Measurements from ENCODE around the gene FAM241B.

The FAM241B gene

DNA sequence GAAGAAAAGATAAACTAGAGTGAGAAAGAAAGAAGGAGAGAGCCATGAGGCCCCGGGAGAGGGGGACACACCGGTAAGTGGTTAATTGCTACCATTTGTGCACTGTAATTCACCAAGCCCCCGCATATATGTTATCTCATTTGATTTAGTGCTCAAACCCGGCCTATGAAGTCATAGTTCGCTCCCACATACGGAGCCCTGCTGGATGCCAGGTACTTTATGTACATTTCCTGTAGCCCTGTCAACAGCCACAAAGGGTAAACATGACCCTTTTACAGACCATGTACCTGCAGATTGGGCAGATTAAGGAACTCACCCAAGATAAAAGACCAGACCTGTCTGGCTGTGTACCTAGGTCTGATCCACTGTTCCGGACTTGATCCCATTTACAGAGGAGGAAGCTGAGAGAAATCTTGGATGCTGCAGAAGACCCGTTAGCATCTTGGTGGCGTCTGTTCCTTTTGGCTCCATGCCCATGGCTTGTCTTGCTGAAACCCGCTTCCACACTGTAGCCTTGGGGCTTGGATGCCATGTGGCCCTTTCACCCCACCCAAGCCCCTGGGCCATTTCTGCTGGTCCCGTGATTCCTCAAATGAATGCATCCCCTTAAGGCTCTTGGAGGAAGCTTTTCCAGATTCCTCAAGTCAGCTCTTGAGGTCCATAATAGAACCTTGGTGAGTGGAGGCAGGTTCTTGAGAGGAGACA, 32.3 kb downstream of the FAM241B start (continued):
- TF ChIP-seq, protein P1, sequence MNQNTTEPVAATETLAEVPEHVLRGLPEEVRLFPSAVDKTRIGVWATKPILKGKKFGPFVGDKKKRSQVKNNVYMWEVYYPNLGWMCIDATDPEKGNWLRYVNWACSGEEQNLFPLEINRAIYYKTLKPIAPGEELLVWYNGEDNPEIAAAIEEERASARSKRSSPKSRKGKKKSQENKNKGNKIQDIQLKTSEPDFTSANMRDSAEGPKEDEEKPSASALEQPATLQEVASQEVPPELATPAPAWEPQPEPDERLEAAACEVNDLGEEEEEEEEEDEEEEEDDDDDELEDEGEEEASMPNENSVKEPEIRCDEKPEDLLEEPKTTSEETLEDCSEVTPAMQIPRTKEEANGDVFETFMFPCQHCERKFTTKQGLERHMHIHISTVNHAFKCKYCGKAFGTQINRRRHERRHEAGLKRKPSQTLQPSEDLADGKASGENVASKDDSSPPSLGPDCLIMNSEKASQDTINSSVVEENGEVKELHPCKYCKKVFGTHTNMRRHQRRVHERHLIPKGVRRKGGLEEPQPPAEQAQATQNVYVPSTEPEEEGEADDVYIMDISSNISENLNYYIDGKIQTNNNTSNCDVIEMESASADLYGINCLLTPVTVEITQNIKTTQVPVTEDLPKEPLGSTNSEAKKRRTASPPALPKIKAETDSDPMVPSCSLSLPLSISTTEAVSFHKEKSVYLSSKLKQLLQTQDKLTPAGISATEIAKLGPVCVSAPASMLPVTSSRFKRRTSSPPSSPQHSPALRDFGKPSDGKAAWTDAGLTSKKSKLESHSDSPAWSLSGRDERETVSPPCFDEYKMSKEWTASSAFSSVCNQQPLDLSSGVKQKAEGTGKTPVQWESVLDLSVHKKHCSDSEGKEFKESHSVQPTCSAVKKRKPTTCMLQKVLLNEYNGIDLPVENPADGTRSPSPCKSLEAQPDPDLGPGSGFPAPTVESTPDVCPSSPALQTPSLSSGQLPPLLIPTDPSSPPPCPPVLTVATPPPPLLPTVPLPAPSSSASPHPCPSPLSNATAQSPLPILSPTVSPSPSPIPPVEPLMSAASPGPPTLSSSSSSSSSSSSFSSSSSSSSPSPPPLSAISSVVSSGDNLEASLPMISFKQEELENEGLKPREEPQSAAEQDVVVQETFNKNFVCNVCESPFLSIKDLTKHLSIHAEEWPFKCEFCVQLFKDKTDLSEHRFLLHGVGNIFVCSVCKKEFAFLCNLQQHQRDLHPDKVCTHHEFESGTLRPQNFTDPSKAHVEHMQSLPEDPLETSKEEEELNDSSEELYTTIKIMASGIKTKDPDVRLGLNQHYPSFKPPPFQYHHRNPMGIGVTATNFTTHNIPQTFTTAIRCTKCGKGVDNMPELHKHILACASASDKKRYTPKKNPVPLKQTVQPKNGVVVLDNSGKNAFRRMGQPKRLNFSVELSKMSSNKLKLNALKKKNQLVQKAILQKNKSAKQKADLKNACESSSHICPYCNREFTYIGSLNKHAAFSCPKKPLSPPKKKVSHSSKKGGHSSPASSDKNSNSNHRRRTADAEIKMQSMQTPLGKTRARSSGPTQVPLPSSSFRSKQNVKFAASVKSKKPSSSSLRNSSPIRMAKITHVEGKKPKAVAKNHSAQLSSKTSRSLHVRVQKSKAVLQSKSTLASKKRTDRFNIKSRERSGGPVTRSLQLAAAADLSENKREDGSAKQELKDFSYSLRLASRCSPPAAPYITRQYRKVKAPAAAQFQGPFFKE (tag by site-specific recombination; IDR thresholded peaks at IDR 0.05; ENCODE audit: borderline replicate concordance), result no peak
- no peak for TF ChIP-seq ZFP41 (tag by site-specific recombination; IDR thresholded peaks at IDR 0.05; ENCODE audit: borderline replicate concordance)
- no peak for TF ChIP-seq ZNF324 (tag by site-specific recombination; IDR thresholded peaks at IDR 0.05)
- peak; percentile 16; the same call in 1 of the 2 replicates for TF ChIP-seq ZNF335 (tag by site-specific recombination; conservative IDR thresholded peaks at IDR 0.05)
- TF ChIP-seq KLF16 (tag by site-specific recombination; IDR thresholded peaks at IDR 0.05), result no peak
- TF ChIP-seq ZNF501 (tag by site-specific recombination; IDR thresholded peaks at IDR 0.05), result no peak
- no peak for TF ChIP-seq ZNF529 (tag by site-specific recombination; IDR thresholded peaks at IDR 0.05; ENCODE audit: insufficient replicate concordance)
- TF ChIP-seq KLF10 (tag by site-specific recombination; IDR thresholded peaks at IDR 0.05), result no peak
- TF ChIP-seq, protein P2, sequence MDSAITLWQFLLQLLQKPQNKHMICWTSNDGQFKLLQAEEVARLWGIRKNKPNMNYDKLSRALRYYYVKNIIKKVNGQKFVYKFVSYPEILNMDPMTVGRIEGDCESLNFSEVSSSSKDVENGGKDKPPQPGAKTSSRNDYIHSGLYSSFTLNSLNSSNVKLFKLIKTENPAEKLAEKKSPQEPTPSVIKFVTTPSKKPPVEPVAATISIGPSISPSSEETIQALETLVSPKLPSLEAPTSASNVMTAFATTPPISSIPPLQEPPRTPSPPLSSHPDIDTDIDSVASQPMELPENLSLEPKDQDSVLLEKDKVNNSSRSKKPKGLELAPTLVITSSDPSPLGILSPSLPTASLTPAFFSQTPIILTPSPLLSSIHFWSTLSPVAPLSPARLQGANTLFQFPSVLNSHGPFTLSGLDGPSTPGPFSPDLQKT (IDR thresholded peaks at IDR 0.05; ENCODE audit: borderline replicate concordance, low read depth, low read length), result no peak
- TF ChIP-seq ZNF48 (tag by site-specific recombination; IDR thresholded peaks at IDR 0.05), result no peak
- no peak for TF ChIP-seq GFI1B (tag by site-specific recombination; IDR thresholded peaks at IDR 0.05)
- TF ChIP-seq ZNF133 (tag by site-specific recombination; IDR thresholded peaks at IDR 0.05), result no peak
- no peak for TF ChIP-seq ZNF423 (tag by site-specific recombination; IDR thresholded peaks at IDR 0.05)
- TF ChIP-seq, protein P3, sequence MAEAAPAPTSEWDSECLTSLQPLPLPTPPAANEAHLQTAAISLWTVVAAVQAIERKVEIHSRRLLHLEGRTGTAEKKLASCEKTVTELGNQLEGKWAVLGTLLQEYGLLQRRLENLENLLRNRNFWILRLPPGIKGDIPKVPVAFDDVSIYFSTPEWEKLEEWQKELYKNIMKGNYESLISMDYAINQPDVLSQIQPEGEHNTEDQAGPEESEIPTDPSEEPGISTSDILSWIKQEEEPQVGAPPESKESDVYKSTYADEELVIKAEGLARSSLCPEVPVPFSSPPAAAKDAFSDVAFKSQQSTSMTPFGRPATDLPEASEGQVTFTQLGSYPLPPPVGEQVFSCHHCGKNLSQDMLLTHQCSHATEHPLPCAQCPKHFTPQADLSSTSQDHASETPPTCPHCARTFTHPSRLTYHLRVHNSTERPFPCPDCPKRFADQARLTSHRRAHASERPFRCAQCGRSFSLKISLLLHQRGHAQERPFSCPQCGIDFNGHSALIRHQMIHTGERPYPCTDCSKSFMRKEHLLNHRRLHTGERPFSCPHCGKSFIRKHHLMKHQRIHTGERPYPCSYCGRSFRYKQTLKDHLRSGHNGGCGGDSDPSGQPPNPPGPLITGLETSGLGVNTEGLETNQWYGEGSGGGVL (tag by site-specific recombination; IDR thresholded peaks at IDR 0.05), result no peak
- TF ChIP-seq RBAK (tag by site-specific recombination; IDR thresholded peaks at IDR 0.05), result no peak
- TF ChIP-seq SCRT2 (tag by site-specific recombination; IDR thresholded peaks at IDR 0.05), result no peak
- no peak for TF ChIP-seq ZNF112 (tag by site-specific recombination; IDR thresholded peaks at IDR 0.05)
- no peak for TF ChIP-seq ZNF433 (tag by site-specific recombination; IDR thresholded peaks at IDR 0.05; ENCODE audit: low read depth)
- TF ChIP-seq ZNF791 (tag by site-specific recombination; IDR thresholded peaks at IDR 0.05), result no peak
- TF ChIP-seq, protein P4, sequence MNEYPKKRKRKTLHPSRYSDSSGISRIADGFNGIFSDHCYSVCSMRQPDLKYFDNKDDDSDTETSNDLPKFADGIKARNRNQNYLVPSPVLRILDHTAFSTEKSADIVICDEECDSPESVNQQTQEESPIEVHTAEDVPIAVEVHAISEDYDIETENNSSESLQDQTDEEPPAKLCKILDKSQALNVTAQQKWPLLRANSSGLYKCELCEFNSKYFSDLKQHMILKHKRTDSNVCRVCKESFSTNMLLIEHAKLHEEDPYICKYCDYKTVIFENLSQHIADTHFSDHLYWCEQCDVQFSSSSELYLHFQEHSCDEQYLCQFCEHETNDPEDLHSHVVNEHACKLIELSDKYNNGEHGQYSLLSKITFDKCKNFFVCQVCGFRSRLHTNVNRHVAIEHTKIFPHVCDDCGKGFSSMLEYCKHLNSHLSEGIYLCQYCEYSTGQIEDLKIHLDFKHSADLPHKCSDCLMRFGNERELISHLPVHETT (tag by site-specific recombination; IDR thresholded peaks at IDR 0.05), result no peak
- TF ChIP-seq ZNF626 (tag by site-specific recombination; IDR thresholded peaks at IDR 0.05), result no peak
- no peak for TF ChIP-seq ZNF776 (tag by site-specific recombination; IDR thresholded peaks at IDR 0.05; ENCODE audit: borderline replicate concordance)
- TF ChIP-seq, protein P5, sequence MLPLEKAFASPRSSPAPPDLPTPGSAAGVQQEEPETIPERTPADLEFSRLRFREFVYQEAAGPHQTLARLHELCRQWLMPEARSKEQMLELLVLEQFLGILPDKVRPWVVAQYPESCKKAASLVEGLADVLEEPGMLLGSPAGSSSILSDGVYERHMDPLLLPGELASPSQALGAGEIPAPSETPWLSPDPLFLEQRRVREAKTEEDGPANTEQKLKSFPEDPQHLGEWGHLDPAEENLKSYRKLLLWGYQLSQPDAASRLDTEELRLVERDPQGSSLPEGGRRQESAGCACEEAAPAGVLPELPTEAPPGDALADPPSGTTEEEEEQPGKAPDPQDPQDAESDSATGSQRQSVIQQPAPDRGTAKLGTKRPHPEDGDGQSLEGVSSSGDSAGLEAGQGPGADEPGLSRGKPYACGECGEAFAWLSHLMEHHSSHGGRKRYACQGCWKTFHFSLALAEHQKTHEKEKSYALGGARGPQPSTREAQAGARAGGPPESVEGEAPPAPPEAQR (tag by site-specific recombination; IDR thresholded peaks at IDR 0.05), result no peak
- TF ChIP-seq ZNF146 (tag by site-specific recombination; IDR thresholded peaks at IDR 0.05), result no peak
- TF ChIP-seq ZNF10 (tag by site-specific recombination; IDR thresholded peaks at IDR 0.05), result no peak
- TF ChIP-seq MYNN (tag by site-specific recombination; IDR thresholded peaks at IDR 0.05; ENCODE audit: borderline replicate concordance), result no peak
- no peak for TF ChIP-seq ZNF37A (tag by site-specific recombination; IDR thresholded peaks at IDR 0.05)
- no peak for TF ChIP-seq ZEB2 (tag by site-specific recombination; IDR thresholded peaks at IDR 0.05)
- TF ChIP-seq ZNF302 (tag by site-specific recombination; IDR thresholded peaks at IDR 0.05; ENCODE audit: low read depth), result no peak
- TF ChIP-seq IKZF3 (tag by site-specific recombination; IDR thresholded peaks at IDR 0.05), result 0 out of 2 replicates have a peak, but pooled peaks have one; percentile 8
